ENCODE data around the gene KCNA2.

The KCNA2 gene

DNA sequence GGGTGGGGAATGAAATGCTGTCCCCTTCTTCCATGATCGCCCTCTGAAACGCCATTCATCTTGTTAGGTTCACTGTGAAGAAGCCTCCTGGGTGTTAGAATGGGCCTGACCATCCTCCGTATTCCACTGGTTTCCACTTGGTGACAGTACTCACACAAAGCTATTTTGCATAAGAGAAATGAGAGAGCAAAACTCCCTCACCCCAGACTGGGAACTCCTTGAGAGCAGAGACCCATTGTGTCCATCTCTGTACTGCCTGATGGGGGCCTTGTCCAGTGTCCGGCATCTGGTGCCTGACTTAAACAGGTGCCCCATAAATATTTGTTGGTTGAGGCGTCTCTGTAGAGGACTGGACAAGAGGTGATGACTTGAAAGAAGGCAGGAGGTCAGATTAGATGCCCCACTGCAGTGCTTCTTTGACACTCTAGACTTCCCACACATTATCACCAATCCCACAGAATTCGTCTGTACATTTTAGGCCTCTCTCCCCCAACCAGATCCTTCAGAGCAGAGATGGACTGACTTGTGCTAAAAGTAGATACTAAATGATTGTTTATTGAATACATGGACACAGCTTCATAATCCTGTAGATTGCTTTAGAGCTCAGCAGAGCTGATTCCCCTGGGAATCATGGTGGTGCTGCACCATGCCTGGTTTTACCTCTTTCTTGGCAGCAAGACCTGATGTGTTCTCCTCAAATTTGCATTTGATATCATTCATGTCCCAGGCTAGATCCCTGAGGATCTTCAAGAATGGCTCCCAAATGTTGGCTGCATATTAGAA lies 22.4 kb upstream of the KCNA2 start:
- no peak for DNase-seq

DNA sequence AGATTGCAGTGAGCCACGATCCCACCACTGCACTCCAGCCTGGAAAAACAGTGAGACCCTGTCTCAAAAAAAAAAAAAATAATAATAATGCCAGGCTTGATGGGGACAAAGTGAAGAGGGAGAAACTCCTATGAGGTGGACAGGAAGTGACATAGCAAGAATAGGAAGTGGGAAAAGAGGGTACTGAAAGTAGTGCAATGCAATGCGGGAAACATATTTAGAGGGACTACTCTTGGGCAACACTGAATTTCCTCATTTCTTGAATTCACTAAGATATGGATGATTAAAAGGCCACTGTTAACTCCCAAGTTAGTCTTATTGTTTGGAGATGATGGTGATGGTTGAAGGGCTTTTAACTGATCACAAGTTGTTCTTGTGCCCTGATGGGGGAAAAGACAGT lies 21.6 kb upstream of the KCNA2 start:
- no peak for DNase-seq

DNA sequence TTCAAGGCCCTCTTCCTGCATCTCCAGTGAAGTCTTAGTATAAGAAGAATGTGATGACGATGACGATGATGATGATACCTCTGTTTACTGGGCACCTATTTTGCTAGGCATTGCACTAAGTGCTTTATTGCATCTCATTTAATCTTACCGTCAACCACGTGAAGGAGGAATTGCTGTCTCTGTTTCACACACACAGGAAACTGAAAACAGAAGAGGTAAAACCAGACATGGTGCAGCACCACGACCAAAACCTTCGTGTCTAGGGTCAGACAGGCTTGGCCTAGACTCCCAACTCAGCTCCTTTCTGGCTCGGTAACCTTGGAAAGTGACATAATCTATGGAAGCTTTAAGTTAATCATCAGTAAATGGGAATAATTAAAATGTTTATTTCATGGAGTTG lies 20.7 kb upstream of the KCNA2 start:
- no peak for DNase-seq

DNA sequence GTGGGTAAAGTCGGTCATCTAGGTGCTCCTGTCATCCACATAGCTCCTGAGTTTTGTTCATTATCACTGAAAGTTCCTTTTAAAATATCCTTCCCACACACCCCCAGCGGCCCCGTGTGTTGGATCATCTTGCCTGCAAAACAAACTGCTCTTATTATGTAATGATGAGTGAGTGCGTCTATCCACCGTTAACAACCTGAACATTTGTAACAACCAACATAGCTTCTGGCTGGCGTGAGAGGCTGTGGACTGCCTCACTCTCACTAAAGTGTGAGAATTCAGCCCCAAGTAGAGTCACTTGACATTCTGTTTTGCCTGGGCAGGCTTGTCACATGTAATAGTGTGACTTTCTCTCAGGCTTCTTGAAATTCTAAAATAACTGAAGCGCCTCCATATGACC lies 14.5 kb upstream of the KCNA2 start:
- DNase-seq: no peak

DNA sequence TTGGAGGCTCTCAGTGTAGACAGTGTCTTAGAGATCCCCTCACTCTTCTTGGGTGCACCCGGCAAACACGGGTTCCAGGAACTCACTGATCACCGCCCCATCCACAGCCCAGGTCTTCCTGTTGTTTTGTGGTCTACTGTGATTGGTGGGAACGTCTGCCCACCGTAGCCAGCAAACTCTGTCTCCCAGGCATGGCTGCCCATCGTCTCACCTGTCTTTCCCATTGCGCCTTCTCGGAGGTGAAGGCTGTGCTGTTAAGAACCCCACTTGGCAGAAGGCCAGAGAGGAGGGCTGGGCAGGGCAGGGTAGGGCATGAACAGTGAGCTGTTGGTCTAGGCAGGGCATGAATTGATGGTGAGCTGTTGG lies 14.1 kb upstream of the KCNA2 start:
- DNase-seq: no peak

DNA sequence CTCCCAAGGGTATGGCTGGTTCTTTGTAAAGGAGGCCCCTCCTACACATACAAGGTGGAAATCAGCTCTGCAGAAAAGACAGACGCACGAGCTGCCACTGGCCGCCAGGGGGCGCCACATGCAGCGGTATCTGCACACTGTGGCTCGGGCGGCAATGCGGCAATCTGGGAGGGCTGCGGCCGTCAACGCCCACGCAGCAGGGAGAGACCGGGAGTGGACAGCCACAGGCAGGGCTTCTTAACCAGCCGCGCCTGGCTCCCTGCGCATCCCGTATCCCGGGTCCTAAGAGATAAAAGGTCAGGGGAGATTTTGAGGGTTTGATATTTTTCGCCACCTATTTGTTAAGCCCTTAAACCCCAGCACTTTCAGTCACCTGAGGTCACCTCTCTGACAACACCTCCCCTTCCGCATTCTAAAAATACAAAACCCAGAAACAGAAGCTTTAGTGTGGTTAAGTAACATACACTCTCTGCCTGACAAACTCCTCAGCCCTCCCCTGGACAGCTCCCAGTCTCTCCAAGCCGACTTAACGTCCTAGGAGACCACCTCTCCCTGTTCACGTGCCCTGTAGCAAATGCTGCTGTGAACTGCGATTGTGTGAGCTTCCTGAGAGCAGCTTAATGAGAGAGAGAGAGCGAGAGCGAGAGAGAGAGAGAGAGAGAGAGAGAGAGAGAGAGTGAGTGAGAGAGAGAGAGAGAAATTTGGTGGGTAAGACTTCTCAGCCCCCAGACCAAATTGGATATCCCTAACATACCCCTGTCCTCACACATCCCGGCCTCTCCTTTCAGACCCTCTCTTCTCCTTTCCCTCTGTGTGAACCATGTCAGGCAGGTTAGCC lies 13.5 kb upstream of the KCNA2 start:
- DNase-seq: peak; percentile 90

DNA sequence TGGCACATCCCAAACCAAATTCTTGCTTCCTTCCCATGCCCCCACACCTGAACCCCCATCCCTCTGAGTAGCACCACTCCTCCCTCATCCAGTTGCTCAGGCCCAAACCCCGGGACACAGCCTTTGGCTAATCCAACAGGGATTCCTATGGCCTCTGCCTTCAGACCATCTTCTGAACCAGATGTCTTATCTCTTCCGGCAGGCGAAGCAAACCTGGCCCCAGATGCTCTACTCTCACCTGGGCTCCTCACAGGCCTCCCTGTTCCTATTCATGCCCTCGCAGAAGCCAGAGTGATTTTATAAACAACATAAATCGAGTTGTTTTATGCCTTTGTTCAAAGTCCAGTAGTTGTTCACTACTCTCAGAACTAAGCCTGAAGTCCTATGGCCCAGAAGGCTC lies 12.5 kb upstream of the KCNA2 start:
- DNase-seq: no peak

DNA sequence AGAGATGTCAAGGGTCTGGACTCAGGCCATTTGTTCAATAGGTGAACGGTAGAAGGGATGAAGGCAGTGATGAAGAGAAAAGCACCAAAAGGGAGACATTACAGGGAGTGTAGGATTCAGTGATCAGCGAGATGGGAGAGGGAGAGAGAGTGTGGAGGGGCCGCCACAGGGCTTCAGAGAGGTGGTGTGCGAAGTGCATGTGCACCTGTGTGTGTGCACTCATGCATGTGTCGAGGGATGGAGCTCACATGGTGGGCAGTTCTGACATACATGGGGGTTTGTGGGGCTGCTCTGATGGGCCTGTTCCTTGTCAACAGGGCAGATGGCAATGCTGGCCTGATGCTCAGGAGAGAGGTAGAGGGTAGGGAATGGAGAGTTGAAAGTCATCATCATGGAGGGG lies 11.4 kb upstream of the KCNA2 start:
- DNase-seq: no peak

DNA sequence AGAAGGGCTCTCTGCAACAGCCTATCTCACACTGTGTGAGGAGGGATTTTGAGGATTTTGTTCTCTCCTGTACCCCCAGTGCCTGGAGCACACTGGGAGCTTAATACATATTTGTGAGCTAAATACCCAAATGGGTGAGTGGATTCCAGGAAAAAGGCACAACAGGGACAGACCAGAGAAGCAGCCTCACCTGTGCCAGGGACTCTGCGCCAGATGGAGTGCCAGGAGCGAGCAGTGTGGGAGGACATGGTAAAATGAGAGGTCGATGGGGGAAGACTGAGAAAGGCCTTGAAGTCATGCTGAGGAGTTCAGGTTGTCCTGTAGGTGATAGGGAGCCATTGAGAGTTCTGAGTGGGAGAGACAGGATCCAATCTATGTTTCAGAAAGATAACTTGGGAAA lies 11.0 kb upstream of the KCNA2 start:
- no peak for DNase-seq

DNA sequence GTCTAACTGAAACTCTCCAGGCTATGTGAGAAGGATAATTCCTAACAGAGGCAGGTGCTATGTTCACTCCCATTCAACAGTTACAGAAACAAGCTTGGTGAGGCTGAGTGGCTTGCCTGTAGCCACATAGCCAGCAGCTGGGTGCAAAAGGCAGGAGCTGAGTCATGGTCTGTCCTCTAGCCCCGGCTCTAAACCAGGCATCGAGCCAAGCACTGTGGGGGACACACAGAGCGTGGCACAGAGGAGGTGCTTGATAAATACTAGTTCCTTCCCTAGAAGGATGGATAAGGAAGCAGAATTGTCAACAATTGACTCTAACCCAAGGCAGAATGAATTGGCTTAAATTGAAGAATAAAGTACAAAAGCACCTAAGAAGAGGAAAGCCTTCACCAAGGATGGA lies 10.4 kb upstream of the KCNA2 start:
- no peak for DNase-seq

DNA sequence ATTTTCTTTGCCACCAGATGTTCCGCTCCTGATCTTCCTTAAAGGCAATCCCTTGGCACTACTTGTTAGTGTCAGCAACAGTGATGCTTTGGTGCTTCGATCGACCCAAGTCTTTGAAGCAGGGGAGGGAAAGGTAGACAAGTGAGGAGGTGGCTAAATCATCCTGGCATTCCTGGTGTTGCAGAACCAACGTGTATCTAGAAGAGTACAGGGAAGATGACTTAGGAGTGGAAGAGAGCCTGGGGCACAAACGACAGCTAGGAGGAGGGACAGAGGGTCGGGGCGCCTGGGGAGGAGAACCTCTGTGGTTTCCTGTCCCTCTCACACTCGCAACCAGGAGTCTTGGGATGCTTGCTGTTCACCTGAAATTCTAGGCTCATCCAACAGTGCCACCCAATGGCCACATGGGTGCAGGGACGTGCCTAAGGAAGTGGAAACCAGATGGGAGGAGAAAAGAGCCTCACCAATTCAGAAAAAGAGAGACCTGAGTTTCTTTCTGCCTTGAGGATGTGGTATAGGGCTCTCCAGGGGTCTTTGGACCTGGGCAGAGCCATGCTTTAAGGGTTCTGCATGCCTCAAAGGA lies 9.5 kb upstream of the KCNA2 start:
- peak; percentile 68 to 75 for DNase-seq

DNA sequence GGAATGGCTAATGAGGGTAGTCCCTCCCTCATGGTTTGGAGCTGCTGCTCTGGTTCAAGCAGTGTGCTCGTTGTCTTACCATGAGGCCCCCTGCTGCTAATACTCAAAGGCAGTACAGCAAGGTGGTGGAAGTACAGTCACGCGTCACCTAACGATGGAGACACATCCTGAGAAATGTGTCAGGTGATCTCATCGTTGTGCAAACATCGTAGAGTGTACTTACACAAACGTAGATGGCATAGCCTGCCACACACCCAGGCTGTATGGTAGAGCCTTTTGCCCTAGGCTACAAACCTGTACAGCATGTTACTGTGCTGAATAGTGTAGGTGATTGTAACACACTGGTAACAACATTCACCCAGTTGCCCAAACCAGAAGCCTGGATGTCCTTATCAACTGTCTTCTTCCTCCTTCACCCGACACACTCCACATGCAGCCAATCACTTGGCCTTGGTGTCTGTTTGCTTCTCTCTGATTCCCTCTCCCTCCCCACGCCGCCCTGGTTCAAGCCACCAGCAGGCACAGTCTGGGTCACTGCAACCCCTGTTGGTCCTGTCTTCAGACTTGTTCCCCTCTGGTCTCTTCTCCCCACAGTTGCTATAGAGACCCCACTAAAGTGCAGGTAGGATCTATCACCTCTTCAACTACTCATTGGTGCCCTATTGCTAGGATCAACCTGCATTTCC lies 6.0 kb upstream of the KCNA2 start:
- no peak for DNase-seq

DNA sequence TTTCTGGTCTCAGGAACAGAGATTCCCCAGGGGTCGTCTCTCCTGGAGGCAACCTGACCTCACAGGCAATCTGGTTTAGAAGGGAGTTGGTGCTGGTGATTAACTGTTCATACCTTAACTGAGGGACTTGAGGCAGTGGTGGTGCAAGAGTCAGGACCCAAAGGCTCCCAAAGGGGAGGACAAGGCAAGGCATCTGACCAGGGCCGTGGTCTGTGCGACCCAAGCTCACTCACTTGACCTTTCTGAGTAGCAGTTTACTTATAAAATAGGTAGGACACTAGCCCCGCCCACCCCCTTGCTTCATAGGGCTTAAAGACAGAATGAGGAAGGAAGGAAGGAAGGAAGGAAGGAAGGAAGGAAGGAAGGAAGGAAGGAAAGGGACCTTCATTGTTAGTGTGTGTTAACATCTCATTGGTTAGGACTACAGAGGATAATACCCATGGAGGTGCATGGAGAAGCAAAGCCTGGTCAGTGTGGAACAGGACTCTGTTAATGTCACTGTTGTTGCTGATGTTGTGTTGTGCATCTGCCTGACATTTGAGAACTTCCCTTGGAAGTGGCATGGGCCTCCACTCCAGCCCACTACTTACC lies 4.6 kb upstream of the KCNA2 start:
- no peak for DNase-seq

DNA sequence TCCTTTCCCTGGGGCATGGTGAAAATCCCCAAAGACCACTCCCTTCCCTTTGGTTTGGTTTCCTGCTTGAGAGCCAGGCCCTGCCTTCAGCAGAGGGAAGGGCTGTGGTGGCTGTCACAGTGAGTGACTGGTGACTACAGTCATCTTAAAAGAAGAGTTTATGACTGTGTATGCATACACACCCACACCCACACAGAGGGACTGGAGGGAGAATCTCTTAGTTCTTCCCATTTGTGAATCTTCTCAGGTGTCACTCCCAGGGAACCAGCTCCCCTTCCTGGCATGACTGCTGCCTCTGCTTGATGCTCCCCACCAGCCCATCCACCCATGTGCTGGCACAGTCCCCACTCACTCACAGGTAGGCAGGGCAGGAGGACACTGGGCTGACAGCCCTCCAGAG lies 3.9 kb upstream of the KCNA2 start:
- no peak for DNase-seq

DNA sequence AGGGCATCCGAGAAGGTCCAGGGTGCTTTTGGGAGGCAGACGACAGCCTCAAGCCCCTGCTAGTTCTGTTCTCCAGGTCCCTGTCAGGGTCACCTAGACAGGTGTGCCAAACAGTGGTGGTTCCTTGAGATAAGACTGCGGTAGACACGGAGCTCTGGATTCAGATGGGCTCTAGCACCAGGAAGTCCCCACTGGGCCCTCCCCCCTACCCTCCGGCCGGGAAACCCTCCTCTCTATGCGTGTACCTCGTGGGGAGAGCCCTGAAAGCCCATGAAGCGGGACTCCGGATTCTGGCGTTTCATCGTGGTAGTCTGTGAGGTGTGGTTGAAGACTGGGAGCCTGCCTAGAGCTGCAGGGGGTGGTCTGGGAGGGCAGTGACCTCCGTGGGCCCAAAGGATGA lies 2.1 kb upstream of the KCNA2 start:
- no peak for DNase-seq

DNA sequence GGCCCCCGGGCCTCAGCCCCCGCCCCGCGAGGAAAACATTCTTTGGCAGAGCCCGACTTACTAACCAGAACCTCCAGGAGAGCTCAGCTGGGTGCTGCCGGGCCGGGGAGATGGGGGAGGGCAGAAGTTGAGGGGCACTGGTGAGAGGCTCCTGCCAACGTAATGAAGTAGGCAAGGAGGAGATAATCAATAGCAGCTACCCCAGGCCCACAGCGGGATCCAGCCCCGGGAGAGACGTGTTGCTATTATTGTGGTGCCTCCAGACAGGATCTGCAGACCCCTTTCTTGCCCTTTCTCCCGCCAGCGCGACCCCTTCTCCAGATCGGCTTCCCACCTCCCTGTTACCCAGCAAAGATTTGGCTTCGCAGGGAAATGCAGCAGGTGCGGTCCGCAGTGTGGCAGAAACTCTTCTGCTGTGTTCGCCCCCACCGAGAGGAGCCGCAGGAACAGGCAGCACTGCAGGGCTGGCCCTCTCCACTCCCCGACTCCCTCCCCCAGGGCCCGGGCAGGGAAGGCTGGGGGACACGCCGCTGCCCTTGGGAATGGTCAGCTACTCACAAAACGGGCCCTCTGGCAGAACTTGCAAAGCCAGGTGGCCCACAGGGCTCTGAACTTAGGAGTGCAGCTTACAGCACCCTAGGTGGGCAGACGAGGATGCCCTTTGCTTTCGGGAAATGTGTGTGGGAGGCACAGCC lies 1.5 kb upstream of the KCNA2 start:
- DNase-seq: no peak

DNA sequence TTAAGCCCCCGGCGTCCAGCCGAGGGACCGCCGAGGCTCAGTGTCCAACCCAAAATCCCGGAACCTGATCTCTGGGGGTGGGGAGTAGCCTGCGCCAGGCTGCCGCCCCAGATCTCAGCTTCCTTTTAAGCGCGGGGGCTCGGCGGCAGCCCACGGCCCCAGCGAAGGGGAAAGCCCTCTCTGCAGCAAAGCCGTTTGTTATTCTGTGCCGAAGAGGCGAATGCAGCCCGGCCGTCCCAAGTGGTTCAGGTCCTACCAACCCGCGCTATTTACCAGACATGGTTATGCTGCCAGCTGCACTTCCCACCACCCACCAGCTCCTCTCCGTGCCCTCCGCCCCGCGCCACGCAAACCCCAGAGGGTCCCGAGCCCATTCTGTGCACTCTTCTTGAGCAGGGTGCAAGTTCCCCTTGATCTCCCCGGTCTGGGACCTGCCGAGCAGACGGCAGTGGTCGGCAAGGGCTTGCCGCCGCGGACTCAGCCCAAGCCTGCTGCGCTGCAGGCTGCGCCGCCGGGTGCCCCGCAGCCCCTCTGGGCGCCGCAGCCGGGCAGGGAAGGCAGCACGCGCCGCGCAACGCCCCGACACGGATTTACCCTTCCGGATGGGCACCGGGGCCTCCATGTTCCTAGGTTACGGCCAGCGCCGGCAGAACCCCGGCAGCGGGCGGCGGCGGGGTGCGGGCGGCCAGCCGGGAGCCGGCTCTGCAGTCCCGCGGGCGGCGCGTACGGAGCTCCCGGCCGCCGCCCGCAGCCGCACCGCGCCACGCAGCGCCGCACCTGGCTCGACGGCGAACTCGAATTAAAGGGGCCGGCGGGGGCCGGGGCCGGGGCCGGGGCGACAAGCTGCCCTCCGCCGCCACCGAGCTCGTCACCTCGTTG lies 738 bp upstream of the KCNA2 start:
- peak in 1 of 2 experiments; percentile 24 for DNase-seq

DNA sequence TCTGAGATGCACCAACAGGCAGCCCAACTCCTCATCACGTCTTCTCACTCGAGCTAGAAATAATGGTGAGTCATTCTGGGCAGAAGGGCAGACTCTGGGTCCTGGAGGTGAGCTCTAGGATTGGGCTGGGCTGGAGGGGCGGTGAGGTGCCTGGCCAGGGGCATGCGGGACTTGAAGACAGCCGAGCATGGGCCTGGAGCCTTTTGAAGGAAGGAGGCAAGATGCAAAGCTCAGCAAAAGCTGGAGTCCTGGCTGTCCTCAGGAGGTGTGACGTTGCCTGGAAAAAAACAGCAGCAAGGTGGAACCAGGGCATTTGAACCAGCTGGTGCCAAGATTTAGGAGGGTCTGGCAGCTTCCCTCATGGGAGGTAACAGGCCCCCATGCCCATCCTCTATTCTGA lies 712 bp downstream of the KCNA2 start:
- no peak for DNase-seq

DNA sequence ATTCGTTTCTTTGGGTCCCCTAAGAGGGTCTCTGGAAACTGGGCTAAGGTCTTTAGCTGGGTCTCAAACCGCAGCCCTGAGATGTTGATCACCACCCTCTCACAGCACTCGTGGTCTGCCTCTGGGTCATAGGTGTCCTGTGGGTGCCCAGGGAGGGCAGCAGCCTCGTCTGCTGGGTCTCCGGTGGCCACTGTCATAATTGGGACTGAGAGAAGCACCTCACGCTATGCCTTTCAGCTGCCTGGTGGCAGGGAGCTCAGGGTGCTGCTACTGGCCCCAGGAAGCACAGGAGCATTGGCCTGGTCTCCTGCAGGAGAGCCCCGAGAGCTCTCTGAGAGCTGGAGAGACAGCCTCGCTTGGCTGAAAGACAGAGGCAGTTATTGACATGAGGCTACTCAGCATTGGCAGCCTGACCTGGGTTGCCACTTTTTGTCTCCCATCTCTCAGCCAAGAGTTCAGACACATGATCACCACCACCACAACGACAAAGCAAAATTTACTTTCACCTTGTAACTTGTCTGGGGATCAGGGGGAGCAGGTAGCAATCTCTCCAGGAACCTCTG lies 1.5 kb downstream of the KCNA2 start:
- DNase-seq: no peak

DNA sequence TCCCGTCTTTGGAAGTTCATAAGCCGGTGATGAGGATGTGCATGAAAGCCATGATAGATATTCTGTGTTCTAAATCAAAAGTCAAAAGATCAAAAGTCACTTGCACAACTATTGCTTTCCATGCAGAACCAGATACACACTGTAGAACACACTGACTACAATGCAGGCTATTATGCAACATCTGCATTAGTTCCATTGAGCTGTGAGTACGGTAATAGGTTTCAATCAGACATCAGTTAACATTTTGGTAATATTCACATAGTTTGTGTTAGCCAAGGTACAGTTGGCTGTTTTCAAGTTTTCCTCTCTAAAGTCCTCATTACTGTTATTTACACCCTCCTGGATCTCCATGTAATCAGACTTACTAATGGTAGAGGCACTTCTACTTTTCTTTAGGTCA lies 3.1 kb downstream of the KCNA2 start:
- DNase-seq: no peak

DNA sequence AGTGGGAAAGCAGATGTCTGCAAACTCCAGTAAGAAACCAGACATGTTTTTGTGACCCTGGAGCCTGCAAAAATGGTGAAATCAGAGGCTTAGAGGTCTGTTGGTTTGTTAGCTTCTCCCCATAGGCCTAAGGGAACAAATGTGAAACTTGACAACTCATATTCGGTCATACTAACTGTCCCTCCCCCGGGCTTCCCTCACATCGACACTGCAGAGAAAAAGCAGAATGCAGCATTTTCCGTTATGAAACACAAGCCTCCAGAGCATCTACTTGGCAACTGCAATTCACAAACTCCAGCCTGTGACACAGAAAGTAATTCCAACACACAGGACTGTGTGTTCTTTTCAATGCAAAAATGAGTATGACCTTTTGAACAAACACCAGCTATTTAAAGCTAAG lies 3.7 kb downstream of the KCNA2 start:
- no peak for DNase-seq
